ENCODE measurements around the gene LRP6.

DNA sequence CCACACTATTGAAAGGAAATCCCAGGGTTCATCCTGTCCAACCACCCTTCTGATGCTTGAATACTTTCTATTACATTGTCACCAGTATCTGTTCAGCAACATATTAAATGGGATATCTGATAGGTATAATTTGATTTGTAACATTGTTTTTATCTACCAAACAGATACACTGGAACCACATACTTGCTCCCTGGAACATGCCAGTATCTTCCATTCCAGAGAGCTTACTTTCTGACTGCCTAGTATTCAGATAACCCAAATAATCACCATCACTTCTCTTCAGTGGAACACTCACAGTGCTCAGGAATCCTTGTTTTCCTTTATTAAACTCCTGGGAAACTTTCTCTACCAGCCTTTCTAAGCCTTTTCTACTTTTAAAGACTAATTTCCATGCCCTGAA is 19.3 kb downstream of the LRP6 start:
- TF ChIP-seq, protein P1, sequence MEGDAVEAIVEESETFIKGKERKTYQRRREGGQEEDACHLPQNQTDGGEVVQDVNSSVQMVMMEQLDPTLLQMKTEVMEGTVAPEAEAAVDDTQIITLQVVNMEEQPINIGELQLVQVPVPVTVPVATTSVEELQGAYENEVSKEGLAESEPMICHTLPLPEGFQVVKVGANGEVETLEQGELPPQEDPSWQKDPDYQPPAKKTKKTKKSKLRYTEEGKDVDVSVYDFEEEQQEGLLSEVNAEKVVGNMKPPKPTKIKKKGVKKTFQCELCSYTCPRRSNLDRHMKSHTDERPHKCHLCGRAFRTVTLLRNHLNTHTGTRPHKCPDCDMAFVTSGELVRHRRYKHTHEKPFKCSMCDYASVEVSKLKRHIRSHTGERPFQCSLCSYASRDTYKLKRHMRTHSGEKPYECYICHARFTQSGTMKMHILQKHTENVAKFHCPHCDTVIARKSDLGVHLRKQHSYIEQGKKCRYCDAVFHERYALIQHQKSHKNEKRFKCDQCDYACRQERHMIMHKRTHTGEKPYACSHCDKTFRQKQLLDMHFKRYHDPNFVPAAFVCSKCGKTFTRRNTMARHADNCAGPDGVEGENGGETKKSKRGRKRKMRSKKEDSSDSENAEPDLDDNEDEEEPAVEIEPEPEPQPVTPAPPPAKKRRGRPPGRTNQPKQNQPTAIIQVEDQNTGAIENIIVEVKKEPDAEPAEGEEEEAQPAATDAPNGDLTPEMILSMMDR (IDR thresholded peaks at IDR 0.05), result no peak
- no peak for TF ChIP-seq EP300 (IDR thresholded peaks at IDR 0.05; ENCODE audit: low read depth)

Data from transverse colon (tissue), 3 donors.